ENCODE data around the gene FGL2. TPM values are rescaled to one million over a fixed set of nuclear protein-coding genes. Genes with fewer than 3 reads are reported as not detected.

The FGL2 gene
- total RNA-seq, 4 donors from 2014 or later = 23.1 to 45.2 (median 33.6) TPM

DNA sequence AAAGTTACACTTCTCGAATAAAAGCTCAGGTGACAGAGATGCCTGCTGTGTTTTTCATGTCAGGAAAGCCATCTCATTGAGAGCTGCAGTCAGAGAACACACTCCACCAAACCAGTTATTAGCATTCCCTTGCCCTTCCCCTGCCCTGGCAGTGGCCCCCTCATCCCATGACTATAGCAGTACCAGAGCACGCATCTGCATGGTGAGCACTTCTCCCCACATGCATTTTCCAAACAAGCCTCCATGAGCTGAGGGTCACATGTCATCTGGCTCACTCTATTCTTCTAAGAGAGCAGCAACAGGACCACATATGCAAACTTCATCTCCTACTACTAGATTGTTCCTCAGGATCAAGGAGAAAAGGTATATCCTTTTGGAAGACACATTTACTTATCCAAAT lies 42.4 kb upstream of the FGL2 start:
- Histone ChIP-seq H3K4me1 (peaks cover 0 to 12% (median 2%) of the 10 kb centered on the region in 4 donors), H3K27ac (peak overlapping the region; percentile 48 to 68 (median 58)), H3K9me3 (no peaks in the 10 kb centered on the region), H3K27me3 (no peaks in the 10 kb centered on the region), H3K36me3 (no peaks in the 10 kb centered on the region), H3K4me3 (no peak overlapping the region)
- intact Hi-C loops (cut with DNase I; ENCODE audit: low total_unique reads) (no loop called here), in situ Hi-C loops (cut with MboI; ENCODE audit: low pct_ligation_motif_present in 1 of 4, low pct_unique_long_range_greater_than_20kb in 1 of 4, low sequenced_read_pairs in 3 of 4) (loop anchor here in 1 of 4 donors (25.0 kb wide), 1 partner anchor 105 kb away; no protein-coding TSS in a partner anchor)
- DNase-seq = no peak
- WGBS, 2 donors (ENCODE audit: low coverage in 1 of 2) = 56 to 85% methylated on average over 2 of the region's 2 CpGs
- TF ChIP-seq, protein P1, sequence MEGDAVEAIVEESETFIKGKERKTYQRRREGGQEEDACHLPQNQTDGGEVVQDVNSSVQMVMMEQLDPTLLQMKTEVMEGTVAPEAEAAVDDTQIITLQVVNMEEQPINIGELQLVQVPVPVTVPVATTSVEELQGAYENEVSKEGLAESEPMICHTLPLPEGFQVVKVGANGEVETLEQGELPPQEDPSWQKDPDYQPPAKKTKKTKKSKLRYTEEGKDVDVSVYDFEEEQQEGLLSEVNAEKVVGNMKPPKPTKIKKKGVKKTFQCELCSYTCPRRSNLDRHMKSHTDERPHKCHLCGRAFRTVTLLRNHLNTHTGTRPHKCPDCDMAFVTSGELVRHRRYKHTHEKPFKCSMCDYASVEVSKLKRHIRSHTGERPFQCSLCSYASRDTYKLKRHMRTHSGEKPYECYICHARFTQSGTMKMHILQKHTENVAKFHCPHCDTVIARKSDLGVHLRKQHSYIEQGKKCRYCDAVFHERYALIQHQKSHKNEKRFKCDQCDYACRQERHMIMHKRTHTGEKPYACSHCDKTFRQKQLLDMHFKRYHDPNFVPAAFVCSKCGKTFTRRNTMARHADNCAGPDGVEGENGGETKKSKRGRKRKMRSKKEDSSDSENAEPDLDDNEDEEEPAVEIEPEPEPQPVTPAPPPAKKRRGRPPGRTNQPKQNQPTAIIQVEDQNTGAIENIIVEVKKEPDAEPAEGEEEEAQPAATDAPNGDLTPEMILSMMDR (IDR thresholded peaks at IDR 0.05) = no peak
- TF ChIP-seq POLR2AphosphoS5 (IDR thresholded peaks at IDR 0.05) = no peak
- no peak for TF ChIP-seq POLR2A (IDR thresholded peaks at IDR 0.05)
- no peak for TF ChIP-seq EP300 (IDR thresholded peaks at IDR 0.05; ENCODE audit: low read depth)

DNA sequence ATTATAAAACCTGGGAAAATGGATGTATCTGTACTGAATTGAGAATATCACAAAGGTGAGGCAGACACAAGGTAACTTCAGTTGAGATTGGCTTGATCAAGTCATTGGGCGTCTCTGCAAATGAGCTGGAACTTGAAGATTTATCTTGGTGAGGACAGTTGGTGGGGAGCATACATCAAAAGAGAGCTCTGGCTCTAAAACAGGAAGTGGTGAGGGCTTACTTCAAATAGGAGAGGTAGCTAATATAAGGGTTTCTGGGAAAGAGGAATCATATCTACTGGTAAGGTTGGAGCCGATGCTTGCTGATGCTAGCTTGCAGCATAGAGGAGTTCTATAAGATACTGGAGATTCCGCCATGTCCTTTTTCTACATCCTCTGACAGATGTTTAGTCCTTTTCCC lies 39.9 kb upstream of the FGL2 start:
- 77 to 92% methylated on average over 3 of the region's 3 CpGs for WGBS, 2 donors (ENCODE audit: low coverage in 1 of 2)
- in situ Hi-C loops (cut with MboI; ENCODE audit: low pct_ligation_motif_present in 1 of 4, low pct_unique_long_range_greater_than_20kb in 1 of 4, low sequenced_read_pairs in 3 of 4) = loop anchor here in 1 of 4 donors (25.0 kb wide), 1 partner anchor 102 kb away; no protein-coding TSS in a partner anchor
- peak overlapping the region in 1 of 4 donors; percentile 12 for H3K27ac ChIP-seq

DNA sequence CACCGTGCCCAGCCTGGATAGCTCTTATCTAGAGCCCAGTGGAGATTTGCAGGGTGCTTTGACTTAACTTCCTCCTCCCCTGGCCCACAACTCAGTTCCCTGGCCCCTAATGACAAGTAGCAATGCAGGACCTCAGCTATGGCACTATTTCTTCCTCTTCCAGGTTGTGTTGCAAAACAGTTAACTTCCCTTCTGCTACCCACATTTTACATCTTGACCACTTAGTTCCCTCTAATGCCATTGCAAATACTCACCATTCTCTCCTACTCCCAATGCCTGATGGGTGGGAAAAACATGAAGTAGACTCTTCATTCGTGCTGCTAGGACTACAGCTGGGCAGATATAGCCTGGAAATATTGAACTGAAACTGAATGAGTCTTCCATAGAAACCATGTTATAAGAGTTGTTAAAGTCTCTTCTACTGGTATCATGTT lies 39.1 kb upstream of the FGL2 start:
- no peaks in the 10 kb centered on the region for H3K9me3 ChIP-seq
- no peak for DNase-seq
- in situ Hi-C loops (cut with MboI; ENCODE audit: low pct_ligation_motif_present in 1 of 4, low pct_unique_long_range_greater_than_20kb in 1 of 4, low sequenced_read_pairs in 3 of 4) = loop anchor here in 1 of 4 donors (25.0 kb wide), 1 partner anchor 101 kb away; no protein-coding TSS in a partner anchor

More for the DNA sequence above, 39.9 kb upstream of the FGL2 start:
- no peak for DNase-seq
- Histone ChIP-seq H3K4me1 (no peaks in the 10 kb centered on the region), H3K4me3 (no peak overlapping the region), H3K36me3 (no peaks in the 10 kb centered on the region), H3K9me3 (no peaks in the 10 kb centered on the region), H3K27me3 (no peaks in the 10 kb centered on the region)
- TF ChIP-seq, protein P1 (IDR thresholded peaks at IDR 0.05) = no peak
- TF ChIP-seq EP300 (IDR thresholded peaks at IDR 0.05; ENCODE audit: low read depth) (no peak), POLR2AphosphoS5 (IDR thresholded peaks at IDR 0.05) (no peak), POLR2A (IDR thresholded peaks at IDR 0.05) (no peak)
- intact Hi-C loops (cut with DNase I; ENCODE audit: low total_unique reads) = no loop called here

DNA sequence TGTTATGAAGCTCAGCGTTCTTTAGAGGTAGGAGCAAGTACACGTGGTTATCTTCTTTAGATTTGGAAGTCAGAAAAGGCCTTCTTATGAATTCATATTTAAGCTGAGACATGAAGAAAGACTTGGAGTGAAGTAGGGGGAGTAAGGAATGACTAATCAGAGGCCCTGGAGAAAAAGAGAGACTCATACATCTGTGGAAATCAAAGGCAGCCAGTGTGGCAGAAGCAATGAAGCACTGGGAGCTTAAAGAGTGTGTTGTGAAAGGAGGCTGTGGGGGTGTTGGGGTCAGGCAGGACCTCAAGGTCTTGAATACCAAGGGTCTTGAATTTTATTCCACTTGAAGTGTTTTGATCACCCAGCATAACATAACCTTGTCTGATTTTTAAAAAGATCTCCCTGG lies 35.7 kb upstream of the FGL2 start:
- in situ Hi-C loops (cut with MboI; ENCODE audit: low pct_ligation_motif_present in 1 of 4, low pct_unique_long_range_greater_than_20kb in 1 of 4, low sequenced_read_pairs in 3 of 4) = loop anchor here in 1 of 4 donors (25.0 kb wide), 1 partner anchor 98 kb away; no protein-coding TSS in a partner anchor
- H3K27ac ChIP-seq = no peak overlapping the region
- WGBS, 2 donors (ENCODE audit: low coverage in 1 of 2) = 97 to 100% methylated on average over 2 of the region's 2 CpGs

More for the DNA sequence above, 39.1 kb upstream of the FGL2 start:
- no peaks in the 10 kb centered on the region for H3K27me3 ChIP-seq
- 84 to 88% methylated on average over 1 to 2 of the region's 2 CpGs for WGBS, 2 donors (ENCODE audit: low coverage in 1 of 2)
- H3K4me3 ChIP-seq = no peak overlapping the region
- H3K27ac ChIP-seq = peak overlapping the region in 2 of 4 donors; percentile 13 to 19
- no peaks in the 10 kb centered on the region for H3K36me3 ChIP-seq
- TF ChIP-seq POLR2A (IDR thresholded peaks at IDR 0.05) = no peak
- no peaks in the 10 kb centered on the region for H3K4me1 ChIP-seq
- intact Hi-C loops (cut with DNase I; ENCODE audit: low total_unique reads) = no loop called here

More for the DNA sequence above, 35.7 kb upstream of the FGL2 start:
- Histone ChIP-seq H3K27me3 (no peaks in the 10 kb centered on the region), H3K9me3 (peaks cover 0 to 3% of the 10 kb centered on the region in 2 donors), H3K4me3 (no peak overlapping the region), H3K4me1 (no peaks in the 10 kb centered on the region), H3K36me3 (no peaks in the 10 kb centered on the region)
- no peak for DNase-seq
- intact Hi-C loops (cut with DNase I; ENCODE audit: low total_unique reads) = no loop called here
- TF ChIP-seq POLR2AphosphoS5 (IDR thresholded peaks at IDR 0.05) (no peak), POLR2A (IDR thresholded peaks at IDR 0.05) (no peak), EP300 (IDR thresholded peaks at IDR 0.05; ENCODE audit: low read depth) (no peak)
- TF ChIP-seq, protein P1 (IDR thresholded peaks at IDR 0.05) = no peak

All from transverse colon (tissue), 4 donors.